GM04503 (cell line): ENCODE measurements around the gene ZC3HAV1L.
A peak's percentile ranks its signal among the peaks of the same experiment; 100 is the strongest.
"Not testable (repeated sequence)": the region's sequence is repeated elsewhere in the genome, so short reads cannot be mapped to it uniquely, and the experiment has no call there.

Experiments used
- DNase-seq: peaks from one replicate; pipeline ENCODE4 v3.0.0-alpha.2; 2012; ENCODE audit warnings: low read depth

Gene ZC3HAV1L

DNA sequence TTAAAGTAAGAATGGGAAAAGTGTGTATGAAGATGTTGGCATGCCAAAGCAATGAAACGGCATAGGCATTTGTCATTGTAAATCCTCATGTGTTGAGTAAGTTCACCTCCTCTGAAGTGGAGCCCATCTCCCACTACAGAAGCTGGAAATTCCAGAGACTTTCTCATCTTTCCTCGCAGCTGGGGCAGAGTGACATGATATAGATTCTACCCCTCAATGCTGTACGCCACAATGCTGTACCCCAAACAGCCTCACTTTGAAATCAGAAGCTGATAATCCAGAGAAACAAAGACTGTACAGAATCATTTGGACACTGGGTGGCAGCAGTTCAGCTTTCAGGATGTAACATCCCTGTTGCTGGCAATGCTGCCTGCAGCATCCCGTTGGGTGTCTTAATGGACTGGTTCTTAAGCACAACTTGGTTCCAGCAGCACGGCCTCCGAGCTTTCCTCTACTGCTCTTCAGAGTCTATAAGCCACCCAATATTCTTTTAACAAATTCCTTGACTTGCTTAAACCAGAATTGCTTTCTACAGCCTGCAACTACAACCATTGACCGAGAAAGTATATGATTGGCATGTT lies 18.8 kb downstream of the ZC3HAV1L start:
- no peak for DNase-seq

DNA sequence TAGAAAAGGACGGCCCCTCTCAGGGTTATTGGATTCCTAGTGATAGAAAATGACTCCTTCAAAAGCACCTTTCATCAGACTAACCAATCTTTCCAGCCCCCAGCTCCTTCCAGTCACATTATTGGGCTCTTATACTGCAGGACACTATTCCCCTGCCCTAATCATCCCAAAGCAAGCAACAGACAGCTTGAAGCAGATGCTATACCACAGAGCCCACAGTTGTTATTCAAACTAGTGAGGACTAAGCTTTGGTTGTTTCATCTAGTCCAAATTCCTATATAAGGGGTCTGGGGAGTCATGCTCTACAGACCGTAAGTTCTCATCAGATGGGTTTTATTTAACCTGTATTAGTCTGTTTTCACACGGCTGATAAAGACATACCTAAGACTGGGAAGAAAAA lies 24.5 kb downstream of the ZC3HAV1L start:
- no peak for DNase-seq

DNA sequence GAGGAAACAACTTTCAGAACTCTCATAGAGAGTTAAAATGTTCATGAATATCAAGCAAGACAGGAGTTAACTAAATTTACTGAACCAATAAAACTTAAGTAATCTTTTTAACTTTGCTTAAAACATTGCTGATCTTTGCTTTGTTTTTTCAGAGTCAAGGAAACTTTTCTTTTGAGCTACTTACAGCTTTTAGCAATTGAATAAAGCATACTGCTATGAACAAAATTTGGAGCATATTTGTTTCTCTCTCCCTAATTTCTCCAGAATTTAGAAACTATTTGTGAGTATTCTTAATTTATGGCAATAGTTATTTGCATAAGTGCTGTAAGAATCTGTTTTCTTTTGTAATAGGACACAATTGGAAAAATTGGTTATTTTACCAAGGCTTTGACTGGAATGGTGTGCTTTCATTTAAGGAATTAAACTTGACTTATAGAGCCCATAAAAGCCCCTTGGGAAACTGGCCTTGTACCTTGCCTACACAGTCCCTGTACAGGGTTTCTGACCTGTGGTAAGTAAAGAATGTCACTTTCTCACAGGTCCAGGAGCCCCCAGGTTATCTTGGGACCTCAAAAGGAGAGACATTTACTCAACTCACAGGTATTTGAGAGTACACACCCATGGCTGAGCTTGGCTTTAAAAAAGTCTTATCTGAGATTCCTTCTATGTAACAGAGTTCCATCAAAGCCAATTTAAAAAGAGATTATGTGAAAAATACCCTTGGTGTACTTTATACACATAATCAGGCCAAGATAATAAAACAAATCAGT lies 31.3 kb downstream of the ZC3HAV1L start:
- no peak for DNase-seq

DNA sequence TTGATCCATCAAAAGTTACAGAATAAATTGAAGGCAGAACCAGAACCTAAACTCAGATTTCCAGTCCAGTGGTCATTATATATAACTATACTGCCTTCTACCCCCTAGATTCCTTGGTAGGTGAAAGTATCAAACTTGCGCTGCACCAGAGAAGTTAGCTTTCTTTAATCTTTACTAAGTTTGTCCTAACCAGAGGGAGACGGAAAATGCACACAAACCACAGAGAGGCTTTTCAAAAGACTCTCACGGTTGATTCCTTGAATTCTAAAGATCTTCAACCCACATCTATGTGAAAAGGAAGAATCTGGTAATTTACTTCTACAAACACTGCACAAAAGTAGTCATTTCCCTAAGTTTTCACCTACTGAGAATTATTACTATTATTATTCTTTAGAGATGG lies 36.4 kb downstream of the ZC3HAV1L start:
- DNase-seq, result no peak

DNA sequence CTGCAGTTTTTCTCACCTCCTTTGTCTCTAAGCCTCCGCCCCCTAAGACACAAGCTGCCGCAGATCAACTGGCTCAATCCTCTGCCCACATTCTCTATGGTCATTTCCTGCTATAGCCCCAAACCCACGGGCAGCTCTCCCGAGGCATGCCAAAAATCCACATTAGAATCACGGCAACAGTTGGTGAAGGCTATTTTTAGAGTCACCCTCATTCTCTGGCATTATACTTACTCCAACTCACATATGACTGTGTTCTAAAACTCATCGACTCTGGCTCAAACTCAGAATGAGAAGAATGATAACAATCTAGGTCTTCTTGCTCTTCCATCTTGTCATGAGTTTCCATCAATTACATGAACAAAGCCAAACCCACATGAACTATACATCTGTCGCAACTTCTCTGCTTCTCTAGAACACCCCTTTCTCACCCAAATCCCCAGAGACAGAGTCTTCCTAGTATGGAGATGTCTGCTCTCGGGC lies 43.8 kb downstream of the ZC3HAV1L start:
- peak; percentile 94 for DNase-seq

DNA sequence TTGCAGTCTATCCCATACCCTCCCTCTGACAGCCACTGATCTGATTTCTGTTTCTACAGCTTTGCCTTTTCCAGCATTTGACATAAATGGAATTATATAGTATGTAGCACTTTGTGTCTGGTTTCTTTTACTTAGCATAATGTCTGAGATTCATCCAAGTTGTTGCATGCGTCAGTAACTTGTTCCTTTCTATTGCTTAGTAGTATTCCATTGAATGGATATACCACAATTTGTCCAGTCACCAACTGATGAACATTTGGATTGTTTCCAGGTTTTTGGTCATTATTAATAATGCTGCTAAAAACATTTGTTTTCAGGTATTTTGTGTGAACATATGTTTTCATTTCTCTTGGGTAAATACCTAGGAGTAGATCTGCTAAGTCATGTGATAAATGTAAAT lies 48.2 kb downstream of the ZC3HAV1L start:
- DNase-seq, result no peak

DNA sequence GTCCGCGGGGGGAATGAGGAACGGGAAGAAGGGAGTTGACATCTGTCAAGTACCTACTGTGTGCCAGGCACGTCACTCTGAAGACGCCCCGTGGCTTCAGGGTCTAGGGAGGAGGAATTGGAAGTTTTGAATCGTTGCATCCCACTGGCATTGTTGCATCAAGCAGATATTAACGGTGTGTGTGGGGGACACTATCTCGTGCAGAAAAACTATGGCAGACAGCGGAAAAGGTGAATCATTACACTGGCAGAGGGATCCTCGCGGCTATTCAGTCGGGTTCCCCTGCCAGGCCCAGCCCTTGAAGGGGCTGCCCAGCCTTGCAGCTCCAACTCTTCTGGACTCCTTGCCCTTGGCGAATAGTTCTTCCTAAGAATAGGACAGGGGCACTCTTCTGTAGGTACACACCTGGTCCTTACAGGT lies 53.6 kb downstream of the ZC3HAV1L start:
- no peak for DNase-seq

DNA sequence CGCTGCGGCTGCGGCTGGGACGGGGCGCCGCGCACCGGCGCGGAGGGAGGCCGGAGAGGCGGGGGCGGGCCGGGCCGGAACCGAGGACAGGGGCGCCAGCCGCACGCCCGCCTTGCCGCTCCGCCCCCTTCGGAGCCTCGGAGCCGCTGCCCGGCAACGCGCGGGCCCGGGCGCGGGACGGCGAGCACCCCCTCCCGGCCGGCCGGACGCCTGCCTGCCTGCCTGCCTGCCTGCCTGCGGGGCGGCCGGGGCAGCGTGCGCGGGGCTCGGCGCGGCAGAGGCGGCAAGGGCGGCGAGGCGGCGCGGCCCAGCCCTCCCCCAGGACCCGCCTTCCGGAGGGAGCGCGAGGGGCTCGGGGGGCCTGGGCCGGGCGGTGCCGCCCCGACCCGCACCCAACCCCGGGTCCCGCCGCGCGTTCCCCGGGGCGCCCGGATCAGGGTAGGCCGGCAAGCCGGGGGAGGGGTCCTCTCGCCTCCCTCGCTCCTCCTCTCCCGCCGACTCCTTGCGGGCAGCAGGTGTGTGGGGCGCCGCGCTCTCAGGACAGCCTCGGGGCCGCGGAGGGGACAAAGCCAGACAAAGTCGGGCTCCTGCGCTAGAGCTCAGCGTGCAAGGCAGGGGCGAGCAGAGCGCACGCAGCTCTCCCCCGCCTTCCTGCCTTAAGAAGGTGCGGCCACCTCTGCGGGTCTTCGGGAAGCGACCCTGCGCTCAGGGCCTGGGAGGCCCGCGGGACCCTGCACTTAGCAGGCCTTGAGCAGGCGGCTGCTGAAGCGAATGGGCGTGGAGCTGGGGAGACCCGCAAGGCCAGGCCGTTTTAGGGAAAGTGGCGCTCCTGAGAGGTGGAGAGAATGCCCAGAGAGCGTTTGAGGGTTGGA lies 54.3 kb downstream of the ZC3HAV1L start, which contains the start of gene KIAA1549:
Gene KIAA1549 (minus strand): TSS at position 58 of the 872 bp plus-strand sequence. CDS start 120 bp downstream, outside the sequence.
- no peak for DNase-seq

DNA sequence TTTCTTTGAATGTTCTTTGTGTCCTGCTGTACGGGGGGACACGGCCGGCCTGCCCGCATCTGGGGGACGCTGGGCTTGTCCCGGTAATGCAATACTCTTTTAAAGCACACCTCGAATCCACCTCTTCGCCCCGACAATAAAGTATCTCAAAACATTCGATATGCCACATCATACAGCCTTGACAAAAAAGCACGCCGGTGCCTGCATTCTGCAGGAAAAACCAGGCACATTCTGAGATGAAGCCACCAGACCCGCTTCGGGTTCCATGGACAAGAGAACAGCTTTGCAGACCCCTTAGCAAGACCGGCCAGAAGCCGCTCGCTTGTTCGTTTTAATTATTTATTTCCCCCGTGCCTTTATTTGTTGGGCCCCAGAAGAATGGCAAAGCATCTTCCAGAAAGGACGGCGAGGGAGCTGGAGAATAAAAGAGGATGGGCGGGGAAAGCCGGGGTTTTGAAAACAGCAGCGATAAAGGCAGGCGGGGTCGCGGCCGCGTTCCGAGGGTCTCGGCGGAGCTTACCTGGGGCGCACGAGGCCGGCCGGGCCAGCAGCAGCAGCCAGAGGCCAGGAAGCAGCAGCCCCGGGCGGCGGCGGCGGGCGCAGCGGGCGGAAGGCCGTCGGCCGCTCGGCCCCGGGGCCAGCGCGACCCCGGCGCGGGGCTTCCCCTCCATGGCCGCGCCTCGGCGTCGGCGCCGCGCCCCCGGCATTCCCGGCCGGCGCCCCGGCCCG lies 55.1 kb downstream of the ZC3HAV1L start:
- DNase-seq, result no peak

DNA sequence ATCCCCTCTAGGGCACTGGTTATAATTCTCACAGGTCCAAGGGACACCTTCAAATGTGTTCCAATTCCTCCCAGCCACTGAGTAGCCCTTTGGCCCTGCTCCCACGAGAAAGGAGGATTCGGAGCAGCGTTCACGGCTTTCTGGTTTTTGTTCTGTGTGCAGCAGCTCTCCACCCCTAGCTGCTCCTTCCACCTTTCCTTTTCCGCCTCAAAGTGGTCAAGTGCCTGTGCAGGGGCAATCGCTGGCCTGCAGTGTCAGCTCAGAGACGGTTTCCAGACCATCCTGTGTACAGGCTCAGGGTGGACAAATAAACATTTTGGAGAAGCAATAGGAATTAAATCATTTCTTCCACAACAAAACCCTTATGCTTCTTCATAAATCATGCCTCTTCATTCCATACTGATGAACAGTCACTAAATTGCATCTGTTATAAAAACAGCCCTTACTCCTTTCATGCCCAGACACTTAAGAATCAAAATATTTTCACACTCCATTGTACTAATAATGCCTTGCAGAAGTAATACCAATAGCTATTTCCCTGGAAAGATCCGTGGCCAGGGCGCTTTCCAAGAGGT lies 55.8 kb downstream of the ZC3HAV1L start:
- DNase-seq, result no peak

DNA sequence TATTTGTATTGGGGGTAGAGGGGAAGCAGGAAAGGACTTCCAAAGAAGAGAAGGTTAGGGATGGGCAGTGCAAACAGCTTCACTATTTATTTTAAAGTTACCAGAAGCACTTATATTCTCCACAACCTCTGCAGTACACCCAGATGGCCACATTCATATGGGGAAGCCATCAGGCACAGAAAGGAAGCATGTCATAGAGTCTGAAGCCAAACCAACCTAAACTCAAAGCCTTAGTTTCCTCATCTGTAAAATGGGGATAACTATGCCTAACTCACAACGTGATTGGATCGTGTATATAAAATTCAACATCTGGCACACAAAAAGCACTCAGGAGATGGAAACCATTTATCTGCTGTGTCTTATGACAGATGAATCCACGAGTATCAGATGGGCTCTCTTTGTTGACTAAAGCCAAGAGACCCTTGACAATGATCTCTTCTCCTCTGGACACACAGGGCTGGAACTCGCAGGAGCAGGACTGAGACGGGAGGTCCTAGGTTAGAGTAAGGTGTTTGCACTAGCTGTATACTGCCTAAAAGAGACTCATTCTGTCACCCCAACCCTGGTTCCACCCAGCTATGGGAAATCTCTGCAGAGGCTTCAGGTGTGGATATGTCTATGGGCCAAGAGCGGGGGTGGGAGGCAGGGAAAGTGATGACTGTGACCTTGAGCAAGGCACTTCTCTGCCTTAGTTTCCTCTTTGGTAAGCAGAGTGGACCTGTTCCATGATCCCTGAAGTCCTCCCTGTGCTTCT lies 56.4 kb downstream of the ZC3HAV1L start:
- DNase-seq, result no peak

DNA sequence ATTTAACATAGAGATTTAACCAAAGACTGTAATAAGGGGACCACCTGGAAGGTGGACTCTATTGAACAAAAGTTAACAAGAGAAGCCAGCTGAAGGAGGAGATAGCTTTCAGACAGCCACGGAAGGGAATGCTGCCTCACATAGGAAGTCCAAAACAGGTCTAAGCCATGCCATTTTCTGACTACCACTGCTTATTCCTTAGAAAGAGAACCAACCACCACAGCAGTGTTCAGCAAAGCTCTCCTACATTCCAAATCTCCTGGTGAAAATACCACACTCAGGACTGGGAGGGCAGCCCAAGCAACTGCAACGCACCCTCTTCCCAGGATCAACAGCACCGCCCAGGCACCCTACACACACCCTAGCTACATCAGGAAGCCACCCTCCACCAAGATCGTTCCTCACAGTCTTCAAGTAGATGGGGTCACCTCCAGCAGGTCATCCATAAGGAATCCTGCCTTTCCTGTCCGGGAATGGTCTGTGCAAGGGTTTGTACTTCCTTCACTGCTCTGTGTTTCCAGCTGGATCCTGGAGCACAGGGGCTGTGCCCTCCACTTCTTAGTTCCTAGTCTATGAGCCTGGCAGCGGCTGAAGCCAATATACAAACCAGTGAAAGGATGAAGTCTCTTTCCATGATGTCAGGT lies 57.2 kb downstream of the ZC3HAV1L start:
- no peak for DNase-seq

DNA sequence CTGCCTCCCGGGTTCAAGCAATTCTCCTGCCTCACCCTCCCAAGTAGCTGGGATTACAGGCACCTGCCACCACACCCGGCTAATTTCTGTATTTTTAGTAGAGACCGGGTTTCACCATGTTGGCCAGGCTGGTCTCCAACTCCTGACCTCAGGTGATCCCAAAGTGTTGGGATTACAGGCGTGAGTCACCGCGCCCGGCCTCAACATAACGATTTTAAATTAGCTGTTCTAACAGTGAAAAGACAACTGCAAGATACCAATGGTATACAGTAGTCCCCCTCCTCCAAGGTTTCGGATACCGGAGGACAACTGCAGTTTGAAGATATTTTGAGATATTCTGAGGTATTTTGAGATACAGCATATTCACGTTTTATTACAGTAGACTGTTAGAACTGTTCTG lies 59.7 kb downstream of the ZC3HAV1L start:
- not testable (repeated sequence) for DNase-seq
